LHCN-M2 (cell line): Measurements from ENCODE around the gene LPP. TPM values are rescaled to one million over a fixed set of nuclear protein-coding genes. Genes with fewer than 3 reads are reported as not detected.

Experiments
- DNase-seq: peaks from one replicate; pipeline ENCODE4 v3.0.0-alpha.2; 2012; ENCODE audit warnings: low read depth
- total RNA-seq: library from RNA; depleted of rRNA; stranded (reverse); fragments of >200 nt; gene quantifications from 2 replicates; pipeline ENCODE4 v1.2.3, GENCODE V29; 2014

The LPP gene
- total RNA-seq, 1 experiment from 2014 or later: 39.7 TPM

DNA sequence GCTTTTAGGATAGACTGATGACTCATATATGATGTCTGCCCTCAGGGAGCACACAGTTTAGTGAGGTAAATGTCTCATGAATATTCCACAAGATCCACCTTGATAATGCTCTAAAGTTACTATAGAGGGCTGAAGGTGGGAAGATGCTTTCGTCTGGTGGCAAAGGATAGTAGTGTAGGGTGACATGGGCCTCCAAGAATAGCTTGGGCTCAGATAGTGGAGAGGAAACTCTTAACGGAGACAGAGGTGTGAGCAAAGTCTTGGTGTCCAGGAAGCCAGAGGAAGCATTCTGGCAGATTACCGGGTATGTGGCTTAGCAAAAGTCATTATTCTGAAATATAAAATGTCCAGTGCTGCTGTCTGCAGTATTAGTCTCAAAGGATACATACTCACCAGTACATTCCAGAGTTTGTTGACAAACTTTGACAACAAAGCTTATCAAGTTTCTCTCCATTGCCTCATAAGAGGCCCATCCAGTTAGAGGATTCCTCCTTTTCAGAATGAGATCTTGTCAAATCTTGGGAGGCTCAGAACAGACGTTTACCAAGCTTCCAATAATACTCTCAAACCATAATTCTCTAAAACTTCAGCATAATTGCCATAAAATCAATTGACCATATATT lies 316.7 kb downstream of the LPP start:
- no peak for DNase-seq

DNA sequence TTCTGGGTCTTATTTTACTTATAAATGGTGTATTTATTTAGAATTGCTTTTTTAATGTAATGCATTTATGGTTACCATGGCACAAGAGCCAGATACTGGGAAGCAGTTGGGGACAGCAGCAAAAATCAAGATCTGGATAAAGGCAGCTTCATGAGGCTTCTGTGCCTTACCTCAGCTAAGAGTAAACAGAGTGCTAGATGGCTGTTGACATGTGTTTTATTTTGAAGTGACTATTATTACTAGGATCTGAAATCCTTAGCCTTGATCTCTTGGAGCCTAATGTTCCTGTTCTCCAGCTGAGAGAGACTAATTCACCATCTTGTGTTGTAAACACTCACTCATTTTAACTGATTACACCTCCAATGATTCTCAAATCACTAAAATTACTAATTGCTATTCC lies 317.8 kb downstream of the LPP start:
- DNase-seq: no peak

GRCh38 chr3:188472336-188472735 lies 318.4 kb downstream of the LPP start:
- DNase-seq: peak; percentile 44

DNA sequence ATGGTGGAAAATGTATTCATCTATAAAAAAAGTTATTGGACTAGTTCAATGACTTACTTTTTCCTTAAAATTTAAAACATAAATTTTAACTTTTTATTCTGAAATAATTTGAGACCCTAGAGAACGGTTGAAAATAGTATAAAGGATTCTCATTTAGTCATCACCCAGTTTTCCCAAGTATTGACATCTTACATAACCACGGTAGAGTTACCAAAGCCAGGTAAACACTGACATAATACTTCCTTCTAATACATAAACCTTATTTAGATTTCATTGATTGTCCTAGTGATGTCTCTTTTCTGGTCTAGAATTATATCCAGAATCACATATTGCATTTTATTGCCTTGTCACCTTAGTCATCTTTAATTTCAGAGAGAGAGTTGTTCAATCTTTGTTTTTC lies 319.1 kb downstream of the LPP start:
- DNase-seq: no peak

DNA sequence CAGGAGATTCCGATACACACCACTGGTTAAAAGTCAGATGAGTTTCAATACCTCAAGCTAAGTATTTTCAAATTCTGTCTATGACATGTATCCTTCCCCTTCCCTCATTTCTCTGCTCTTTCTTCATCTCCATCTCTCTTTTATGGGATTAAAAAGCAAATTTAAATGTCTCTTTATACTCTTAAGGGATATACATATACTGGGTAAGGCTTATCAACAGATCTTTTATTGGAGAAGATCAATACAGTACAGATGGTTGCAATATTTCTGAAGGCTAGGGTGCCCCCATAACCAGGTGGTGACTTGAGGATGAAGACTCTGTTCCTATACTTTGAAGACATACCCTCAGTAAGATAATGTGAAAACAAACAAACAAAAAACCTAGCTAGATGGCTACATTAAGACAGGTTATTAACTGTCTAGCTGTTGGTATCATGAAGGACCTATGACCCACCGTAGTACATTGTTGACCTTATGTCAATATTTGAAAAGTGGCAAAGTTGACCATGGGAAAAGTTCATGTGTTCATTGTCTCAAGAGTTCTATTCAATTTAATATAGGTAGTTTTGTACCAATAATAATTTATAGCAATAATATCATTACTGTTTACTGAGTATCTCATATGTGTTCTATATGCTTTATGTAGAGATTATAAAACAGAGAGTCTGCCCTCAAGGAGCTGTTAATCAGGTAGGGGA lies 319.8 kb downstream of the LPP start:
- DNase-seq: no peak

GRCh38 chr3:188476935-188477334 lies 323.0 kb downstream of the LPP start:
- no peak for DNase-seq

- no peak for DNase-seq
Measured at GRCh38 chr3:188480011-188480410, 326.1 kb downstream of the LPP start.

DNA sequence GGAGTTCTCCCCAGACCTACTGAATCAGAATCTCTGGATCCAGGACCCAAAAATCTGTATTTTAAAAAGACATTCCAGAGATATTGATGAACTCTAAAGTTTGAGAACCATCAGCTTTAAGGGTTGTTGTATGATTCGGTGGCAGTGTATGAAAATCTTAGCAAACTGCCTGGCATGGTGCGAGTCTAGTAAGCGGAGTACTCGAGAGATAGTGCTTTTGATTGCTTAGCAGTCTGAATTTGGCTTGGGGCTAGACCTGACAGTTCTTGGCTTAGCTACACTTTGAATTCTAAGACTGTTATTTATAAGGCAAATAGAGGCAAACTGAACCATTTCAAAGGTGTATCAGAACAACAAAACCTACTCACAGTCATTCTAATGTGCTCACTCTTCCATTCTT lies 329.0 kb downstream of the LPP start:
- no peak for DNase-seq

GRCh38 chr3:188486126-188486525 lies 332.2 kb downstream of the LPP start:
- peak; percentile 87 for DNase-seq

GRCh38 chr3:188486952-188487351 lies 333.0 kb downstream of the LPP start:
- no peak for DNase-seq

DNA sequence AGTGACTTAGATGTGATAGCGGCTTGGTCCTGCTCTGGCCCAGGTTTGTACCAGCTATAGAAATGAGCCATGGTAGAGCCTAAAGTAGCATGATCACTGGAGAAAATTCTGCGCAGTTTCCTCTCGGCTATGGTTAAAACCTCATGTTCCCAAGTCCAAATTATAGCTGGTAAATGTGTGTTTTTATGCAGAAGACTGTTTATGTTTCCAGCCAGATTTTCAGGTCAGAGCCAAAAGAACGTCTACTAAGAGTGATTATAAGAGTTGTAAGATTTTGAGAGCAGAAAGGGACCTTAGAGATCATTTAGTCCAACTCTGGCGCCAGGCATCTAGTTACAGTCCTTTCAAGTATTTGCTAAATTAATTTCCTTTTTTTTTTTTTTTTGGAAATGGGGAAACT lies 333.7 kb downstream of the LPP start:
- no peak for DNase-seq

DNA sequence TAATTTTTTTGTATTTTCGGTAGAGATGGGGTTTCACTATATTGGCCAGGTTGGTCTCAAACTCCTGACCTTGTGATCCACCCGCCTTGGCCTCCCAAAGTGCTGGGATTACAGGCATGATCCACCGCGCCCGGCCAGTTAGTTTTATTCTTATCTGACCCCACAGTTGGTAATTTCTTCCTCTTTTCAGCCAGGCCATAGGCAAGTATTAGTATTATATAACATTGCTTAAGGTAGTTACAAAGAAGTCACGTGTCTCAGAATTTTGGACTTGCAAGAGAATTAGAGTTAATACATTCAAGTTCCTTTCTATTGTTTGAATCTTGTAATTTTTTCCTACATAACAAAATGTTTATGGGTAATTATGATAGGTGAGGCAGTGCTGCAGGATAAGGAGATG lies 334.8 kb downstream of the LPP start:
- no peak for DNase-seq

- peak; percentile 65 for DNase-seq
Measured at GRCh38 chr3:188489639-188490405, 335.9 kb downstream of the LPP start.

- DNase-seq: no peak
Measured at GRCh38 chr3:188490416-188490815, 336.5 kb downstream of the LPP start.

GRCh38 chr3:188491276-188491687 lies 337.3 kb downstream of the LPP start:
- peak; percentile 88 for DNase-seq

- no peak for DNase-seq
Measured at GRCh38 chr3:188496390-188496789, 342.4 kb downstream of the LPP start.

DNA sequence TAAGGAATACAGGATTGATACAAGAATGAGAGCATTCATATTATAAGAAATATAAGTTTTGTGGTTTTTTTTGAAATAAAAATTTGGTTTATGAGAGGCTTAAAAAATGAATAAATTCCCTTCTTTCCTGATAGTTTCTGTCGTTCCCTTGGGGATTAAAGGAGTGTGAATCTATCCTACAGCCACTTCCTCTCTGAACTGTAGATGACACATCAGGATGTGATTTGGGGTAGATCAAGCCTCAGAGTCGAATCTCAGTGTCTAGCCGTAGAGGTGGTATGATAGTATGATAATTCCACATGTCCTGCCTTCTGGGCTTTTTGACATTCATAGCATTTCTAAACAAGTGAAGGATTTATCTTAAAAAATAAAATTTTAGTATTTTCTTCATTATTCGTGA lies 343.1 kb downstream of the LPP start:
- peak; percentile 82 for DNase-seq

- no peak for DNase-seq
Measured at GRCh38 chr3:188503647-188504046, 349.7 kb downstream of the LPP start.

- DNase-seq: no peak
Measured at GRCh38 chr3:188505151-188505550, 351.2 kb downstream of the LPP start.

DNA sequence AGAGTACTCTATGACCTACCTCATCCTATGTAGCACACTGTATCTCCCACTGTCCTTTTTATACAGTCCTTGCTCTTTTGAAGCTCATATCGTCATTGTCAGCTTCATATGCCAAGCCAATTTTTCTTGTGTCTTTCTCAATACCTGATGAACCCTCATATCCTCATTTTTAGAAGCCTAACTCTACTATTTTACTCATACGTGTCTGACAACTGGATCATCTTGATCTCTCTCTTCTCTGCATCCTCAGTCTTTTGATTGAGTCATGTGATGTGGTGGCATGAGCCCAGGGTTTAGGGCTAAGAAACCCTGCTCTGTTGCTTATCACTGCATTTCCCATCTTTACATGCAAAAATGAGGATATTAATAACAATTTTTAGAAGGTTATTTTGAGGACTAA lies 352.0 kb downstream of the LPP start:
- no peak for DNase-seq

DNA sequence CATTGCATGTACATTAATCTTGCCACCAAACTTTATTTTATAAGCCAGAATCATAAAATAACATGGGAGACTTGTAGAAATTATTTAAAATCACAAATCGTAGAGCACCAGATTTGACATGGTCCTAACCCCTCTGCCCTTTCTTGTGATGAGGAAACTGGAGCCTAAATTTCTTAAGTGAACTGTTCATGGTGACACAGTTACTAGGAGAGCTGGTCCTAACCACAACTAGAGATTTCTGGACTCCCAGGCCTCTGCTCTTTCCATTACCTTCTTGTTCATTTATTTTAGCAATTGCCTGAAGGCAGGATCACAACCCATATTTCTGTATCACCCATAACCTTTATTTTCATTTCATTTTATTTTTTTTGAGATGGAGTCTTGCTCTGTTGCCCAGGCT lies 352.5 kb downstream of the LPP start:
- no peak for DNase-seq

DNA sequence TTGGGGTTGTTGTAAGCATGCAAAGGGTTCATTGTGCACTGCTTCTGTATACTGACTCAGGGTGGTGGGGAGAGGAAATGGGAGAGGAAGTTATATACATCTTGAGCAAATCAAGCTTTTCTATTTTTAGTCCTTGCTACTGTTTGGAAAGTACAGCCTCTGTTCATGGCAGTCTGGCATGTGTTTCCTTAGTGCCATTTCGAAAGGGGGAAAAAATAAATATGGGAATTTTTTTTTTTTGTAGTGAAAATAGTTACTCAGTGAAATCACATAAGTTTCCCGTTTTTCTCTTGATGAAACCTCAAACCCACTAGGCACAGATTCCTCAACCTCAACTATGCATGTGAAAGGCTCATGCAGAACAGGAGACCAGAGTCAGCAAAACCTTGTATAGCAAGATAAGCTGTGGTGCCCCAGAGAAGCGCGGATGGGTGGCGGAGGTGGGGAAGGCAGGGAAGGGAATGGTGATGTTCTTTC lies 353.3 kb downstream of the LPP start:
- peak; percentile 91 for DNase-seq

DNA sequence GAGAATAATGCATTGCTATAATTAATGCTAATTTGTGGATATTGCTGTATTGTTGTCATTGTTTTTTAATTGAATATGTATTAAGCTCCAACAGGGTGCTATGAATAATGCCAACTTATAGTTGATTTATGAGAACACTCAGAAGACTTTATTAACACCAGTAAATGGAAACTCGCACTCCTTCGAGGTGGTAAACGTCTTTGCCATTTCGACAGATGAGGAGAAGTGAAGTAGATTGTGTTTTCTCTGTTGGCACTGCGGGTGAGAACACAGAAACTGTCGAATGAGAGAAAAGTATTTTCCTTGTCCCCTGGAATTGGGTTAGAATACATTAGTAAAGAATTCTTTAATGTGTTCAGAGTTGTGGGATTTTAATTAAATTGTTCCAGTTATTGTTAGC lies 354.5 kb downstream of the LPP start:
- no peak for DNase-seq
